Mesenchymal stem cell (in vitro differentiated cells and primary cell): ENCODE data around the gene CENPP.

Source experiments
- DNase-seq: peaks from one replicate; pipeline ENCODE4 v3.0.0-alpha.2; 2013
- H2AFZ ChIP-seq: one replicate; pipeline ENCODE4 v1.6.1; 2013; ENCODE audit warnings: low read depth, mild to moderate bottlenecking, control low read depth, inconsistent platforms, low read length, moderate library complexity
- H2AK5ac ChIP-seq: 2 replicates; pipeline ENCODE4 v1.6.1; 2013; ENCODE audit warnings: low read length, moderate library complexity, mild to moderate bottlenecking, inconsistent platforms; ENCODE audit not compliant: severe bottlenecking
- H2BK120ac ChIP-seq: one replicate; pipeline ENCODE4 v1.6.1; 2013; ENCODE audit warnings: low read depth, mild to moderate bottlenecking, inconsistent platforms, low read length, moderate library complexity
- H2BK12ac ChIP-seq, 2 experiments: one replicate each; pipeline ENCODE4 v1.6.1; 2013; ENCODE audit warnings: inconsistent platforms in 2 of 2, low read length in 2 of 2, mild to moderate bottlenecking in 2 of 2, moderate library complexity in 2 of 2, control low read depth in 1 of 2
- H2BK15ac ChIP-seq: one replicate; pipeline ENCODE4 v1.6.1; 2013; ENCODE audit warnings: mild to moderate bottlenecking, low read depth, inconsistent platforms; ENCODE audit not compliant: poor library complexity, severe bottlenecking
- H2BK5ac ChIP-seq: 2 replicates; pipeline ENCODE4 v1.6.1; 2013; ENCODE audit warnings: low read depth, mild to moderate bottlenecking, low read length, control low read depth, inconsistent platforms; ENCODE audit not compliant: poor library complexity, severe bottlenecking
- H3K14ac ChIP-seq, 2 experiments: one replicate each; pipeline ENCODE4 v1.6.1; 2013; ENCODE audit warnings: inconsistent platforms in 2 of 2, low read length in 2 of 2, control low read depth in 1 of 2, mild to moderate bottlenecking in 1 of 2, moderate library complexity in 1 of 2
- H3K18ac ChIP-seq, 2 experiments: one replicate each; pipeline ENCODE4 v1.6.1; 2013; ENCODE audit warnings: inconsistent platforms in 2 of 2, low read length in 2 of 2, control low read depth in 1 of 2, low read depth in 1 of 2, mild to moderate bottlenecking in 1 of 2
- H3K23ac ChIP-seq, 2 experiments: one replicate each; pipeline ENCODE4 v1.6.1; 2013; ENCODE audit warnings: inconsistent platforms in 2 of 2, low read length in 2 of 2, mild to moderate bottlenecking in 2 of 2, moderate library complexity in 2 of 2, control low read depth in 1 of 2
- H3K27ac ChIP-seq: 2 replicates; pipeline ENCODE4 v1.5.1; 2013; ENCODE audit warnings: mild to moderate bottlenecking, moderate library complexity, low read length, control low read depth, inconsistent platforms; ENCODE audit not compliant: poor library complexity, severe bottlenecking
- H3K27me3 ChIP-seq, 2 experiments: 2 replicates each; pipeline versions ENCODE4 v1.6.1 to v1.7.0; 2013; ENCODE audit warnings: low read length in 2 of 2, mild to moderate bottlenecking in 2 of 2, moderate library complexity in 2 of 2, control low read depth in 1 of 2, inconsistent platforms in 1 of 2; ENCODE audit not compliant: control insufficient read depth in 1 of 2, insufficient read depth in 1 of 2
- H3K36me3 ChIP-seq, 2 experiments: 2 replicates each; pipeline versions ENCODE4 v1.6.1 to v1.7.0; 2013; ENCODE audit warnings: low read length in 2 of 2, control low read depth in 1 of 2, inconsistent platforms in 1 of 2, low read depth in 1 of 2, mild to moderate bottlenecking in 1 of 2; ENCODE audit not compliant: insufficient read depth in 2 of 2, control insufficient read depth in 1 of 2
- H3K4ac ChIP-seq, 2 experiments: one replicate each; pipeline ENCODE4 v1.6.1; 2013; ENCODE audit warnings: inconsistent platforms in 2 of 2, low read length in 2 of 2, mild to moderate bottlenecking in 2 of 2, moderate library complexity in 2 of 2, control low read depth in 1 of 2, low read depth in 1 of 2
- H3K4me1 ChIP-seq: 2 replicates; pipeline ENCODE4 v1.6.1; 2013; ENCODE audit warnings: low read depth, low read length, control low read depth; ENCODE audit not compliant: control insufficient read depth, insufficient read depth
- H3K4me2 ChIP-seq: 2 replicates; pipeline ENCODE4 v1.6.1; 2013; ENCODE audit warnings: low read length, mild to moderate bottlenecking, inconsistent platforms; ENCODE audit not compliant: poor library complexity, severe bottlenecking
- H3K4me3 ChIP-seq, 2 experiments: 2 replicates each; pipeline versions ENCODE4 v1.5.1 to v1.7.0; 2013; ENCODE audit warnings: low read length in 2 of 2, mild to moderate bottlenecking in 2 of 2, control low read depth in 1 of 2, low read depth in 1 of 2; ENCODE audit not compliant: insufficient read depth in 1 of 2
- H3K79me1 ChIP-seq: replicated peaks from 2 replicates; pipeline ENCODE4 v1.6.1; 2013; ENCODE audit warnings: mild to moderate bottlenecking, control low read depth, low read length, inconsistent platforms; ENCODE audit not compliant: poor library complexity, severe bottlenecking
- H3K9ac ChIP-seq: 2 replicates; pipeline ENCODE4 v1.7.0; 2013; ENCODE audit warnings: mild to moderate bottlenecking, low read length, moderate library complexity
- H3K9me3 ChIP-seq: 2 replicates; pipeline ENCODE4 v1.7.0; 2013; ENCODE audit warnings: mild to moderate bottlenecking, low read length; ENCODE audit not compliant: control insufficient read depth
- H4K8ac ChIP-seq: one replicate; pipeline ENCODE4 v1.6.1; 2013; ENCODE audit warnings: inconsistent platforms, mild to moderate bottlenecking, low read length, moderate library complexity
- H4K91ac ChIP-seq: one replicate; pipeline ENCODE4 v1.6.1; 2013; ENCODE audit warnings: mild to moderate bottlenecking, low read length, inconsistent platforms
- WGBS: methylation state at CpG from one replicate; pipeline ENCODE4 v1.1.7; 2013; ENCODE audit warnings: mixed read lengths; 5-methylcytosine and 5-hydroxymethylcytosine counted together

CENPP gene

GRCh38 chr9:92589923-92590322, 264.2 kb downstream of the CENPP start:
- Histone ChIP-seq H4K8ac (no peak overlapping the region), H3K14ac (no peak overlapping the region), H3K18ac (no peak overlapping the region), H3K27me3 (no peaks in the 10 kb centered on the region), H4K91ac (no peak overlapping the region), H3K23ac (no peak overlapping the region), H3K4me2 (no peak overlapping the region), H3K79me1 (no peaks in the 10 kb centered on the region), H2BK5ac (no peak overlapping the region), H3K4ac (no peak overlapping the region), H3K27ac (no peak overlapping the region), H3K4me3 (no peak overlapping the region), H2AK5ac (no peak overlapping the region), H3K4me1 (peaks cover 2% of the 10 kb centered on the region), H3K36me3 (no peaks in the 10 kb centered on the region), H2BK120ac (no peak overlapping the region), H3K9me3 (peaks cover 3% of the 10 kb centered on the region), H3K9ac (peak overlapping the region; percentile 46), H2BK12ac (no peak overlapping the region), H2AFZ (no peak overlapping the region), H2BK15ac (no peak overlapping the region)
- peak; percentile 17 for DNase-seq
- WGBS, result 100% methylated on average over 1 of the region's 1 CpG

GRCh38 chr9:92590377-92590776, 264.6 kb downstream of the CENPP start:
- DNase-seq, result peak; percentile 67
- no peak overlapping the region for H2AFZ ChIP-seq
- H3K23ac ChIP-seq, result no peak overlapping the region
- H4K91ac ChIP-seq, result no peak overlapping the region
- no peak overlapping the region for H3K27ac ChIP-seq
- H3K4ac ChIP-seq, result no peak overlapping the region
- H3K36me3 ChIP-seq, result no peaks in the 10 kb centered on the region
- H4K8ac ChIP-seq, result no peak overlapping the region
- 57% methylated on average over 3 of the region's 3 CpGs for WGBS
- peaks cover 3% of the 10 kb centered on the region for H3K9me3 ChIP-seq
- H3K14ac ChIP-seq, result no peak overlapping the region
- no peak overlapping the region for H3K4me2 ChIP-seq
- no peak overlapping the region for H3K18ac ChIP-seq
- H3K79me1 ChIP-seq, result no peaks in the 10 kb centered on the region
- no peak overlapping the region for H2BK120ac ChIP-seq
- H3K4me1 ChIP-seq, result peaks cover 2% of the 10 kb centered on the region
- H3K27me3 ChIP-seq, result no peaks in the 10 kb centered on the region
- H2BK12ac ChIP-seq, result no peak overlapping the region
- no peak overlapping the region for H2BK5ac ChIP-seq
- H3K4me3 ChIP-seq, result no peak overlapping the region
- H2AK5ac ChIP-seq, result no peak overlapping the region
- no peak overlapping the region for H2BK15ac ChIP-seq
- peak overlapping the region; percentile 46 for H3K9ac ChIP-seq

GRCh38 chr9:92592537-92592936, 266.8 kb downstream of the CENPP start:
- H3K79me1 ChIP-seq, result no peaks in the 10 kb centered on the region
- H3K27me3 ChIP-seq, result no peaks in the 10 kb centered on the region
- H3K18ac ChIP-seq, result no peak overlapping the region
- H2AK5ac ChIP-seq, result no peak overlapping the region
- no peaks in the 10 kb centered on the region for H3K36me3 ChIP-seq
- H3K23ac ChIP-seq, result no peak overlapping the region
- H3K9ac ChIP-seq, result no peak overlapping the region
- H2BK12ac ChIP-seq, result no peak overlapping the region
- no peak overlapping the region for H3K14ac ChIP-seq
- 88% methylated on average over 1 of the region's 1 CpG for WGBS
- H3K4me3 ChIP-seq, result no peak overlapping the region
- H4K91ac ChIP-seq, result no peak overlapping the region
- no peak overlapping the region for H2BK120ac ChIP-seq
- H3K9me3 ChIP-seq, result peaks cover under 1% of the 10 kb centered on the region
- no peak overlapping the region for H3K4me2 ChIP-seq
- H2BK15ac ChIP-seq, result no peak overlapping the region
- no peak overlapping the region for H2AFZ ChIP-seq
- no peak overlapping the region for H3K27ac ChIP-seq
- no peak overlapping the region for H2BK5ac ChIP-seq
- DNase-seq, result no peak
- H4K8ac ChIP-seq, result no peak overlapping the region
- H3K4ac ChIP-seq, result no peak overlapping the region
- H3K4me1 ChIP-seq, result peaks cover 2% of the 10 kb centered on the region

GRCh38 chr9:92592946-92593861, 267.5 kb downstream of the CENPP start:
- Histone ChIP-seq H3K9me3 (no peaks in the 10 kb centered on the region), H2AK5ac (no peak overlapping the region), H3K14ac (no peak overlapping the region), H3K4me3 (no peak overlapping the region), H3K36me3 (no peaks in the 10 kb centered on the region), H2BK120ac (no peak overlapping the region), H3K4me1 (peaks cover 2% of the 10 kb centered on the region), H3K18ac (no peak overlapping the region), H2AFZ (no peak overlapping the region), H3K27me3 (no peaks in the 10 kb centered on the region), H3K27ac (no peak overlapping the region), H2BK15ac (no peak overlapping the region), H2BK5ac (no peak overlapping the region), H3K23ac (no peak overlapping the region), H3K4me2 (no peak overlapping the region), H3K4ac (no peak overlapping the region), H3K79me1 (no peaks in the 10 kb centered on the region), H4K91ac (peak overlapping the region; percentile 61), H4K8ac (no peak overlapping the region), H2BK12ac (no peak overlapping the region), H3K9ac (peak overlapping the region; percentile 65)
- DNase-seq, result no peak
- WGBS, result 87% methylated on average over 2 of the region's 7 CpGs
